IMR-90 (cell line): Measurements from ENCODE around the gene GSN. TPM values are rescaled to one million over a fixed set of nuclear protein-coding genes. Genes with fewer than 3 reads are reported as not detected.

Experiments used
- ATAC-seq: fragments of 200-7000 bp; cut with Tn5 transposase; 2 replicates; pipeline ENCODE4 v1.9.1; 2020; ENCODE audit warnings: low read depth, mild to moderate bottlenecking, moderate library complexity
- BruUV-seq: library from RNA; stranded (reverse); fragments of 400-500 nt; replicated peaks from 2 replicates; lab custom pipeline; 2021; lab: Mats Ljungman, UMichigan
- CTCF ChIA-PET: fragments of 300-600 bp; formaldehyde crosslinking; extraction: SDS; loops from one replicate; lab custom pipeline; 2021; ENCODE audit warnings: antibody characterized with exemption; lab: Yijun Ruan, JAX
- POLR2A ChIA-PET: fragments of 300-600 bp; sonication (Branson Sonifier 250); formaldehyde crosslinking; loops from one replicate; lab custom pipeline; 2022; ENCODE audit warnings: antibody characterized with exemption; ENCODE audit not compliant: unreplicated experiment; lab: Charles Lee
- DNase-seq: peaks from one replicate; pipeline ENCODE4 v3.0.0; 2013
- H2AFZ ChIP-seq: replicated peaks from 2 replicates; pipeline ENCODE3; 2013; ENCODE audit warnings: low read length, mild to moderate bottlenecking; ENCODE audit not compliant: poor library complexity
- H2AK5ac ChIP-seq: 2 replicates; pipeline ENCODE4 v1.6.1; 2013; ENCODE audit warnings: low read depth, low read length, inconsistent platforms
- H2AK9ac ChIP-seq: replicated peaks from 2 replicates; pipeline ENCODE3; 2013; ENCODE audit warnings: mild to moderate bottlenecking, low read depth, low read length, moderate library complexity; ENCODE audit not compliant: poor library complexity
- H2BK120ac ChIP-seq: 2 replicates; pipeline ENCODE4 v1.6.1; 2013; ENCODE audit warnings: low read depth, low read length, inconsistent platforms
- H2BK15ac ChIP-seq: 3 replicates; pipeline ENCODE4 v1.6.1; 2013; ENCODE audit warnings: low read depth, low read length, inconsistent platforms
- H2BK20ac ChIP-seq: 2 replicates; pipeline ENCODE4 v1.6.1; 2013; ENCODE audit warnings: low read depth, mild to moderate bottlenecking, inconsistent platforms, low read length, moderate library complexity
- H2BK5ac ChIP-seq: 2 replicates; pipeline ENCODE4 v1.6.1; 2013; ENCODE audit warnings: mild to moderate bottlenecking, low read depth, low read length, inconsistent platforms; ENCODE audit not compliant: poor library complexity, severe bottlenecking
- H3K14ac ChIP-seq: replicated peaks from 2 replicates; pipeline ENCODE4 v1.6.1; 2013; ENCODE audit warnings: low read depth, low read length, inconsistent platforms
- H3K18ac ChIP-seq: 2 replicates; pipeline ENCODE4 v1.6.1; 2013; ENCODE audit warnings: low read depth, low read length, control low read depth
- H3K23ac ChIP-seq: 2 replicates; pipeline ENCODE4 v1.6.1; 2013; ENCODE audit warnings: low read depth, low read length, inconsistent platforms
- H3K27ac ChIP-seq: 2 replicates; pipeline ENCODE4 v1.5.1; 2013; ENCODE audit warnings: mild to moderate bottlenecking, control low read depth, low read length; ENCODE audit not compliant: insufficient read depth
- H3K27me3 ChIP-seq: 2 replicates; pipeline ENCODE4 v1.6.1; 2013; ENCODE audit warnings: low read length; ENCODE audit not compliant: control insufficient read depth, insufficient read depth
- H3K36me3 ChIP-seq: 2 replicates; pipeline ENCODE4 v1.6.1; 2013; ENCODE audit warnings: low read length, mixed read lengths; ENCODE audit not compliant: control insufficient read depth, insufficient read depth
- H3K4ac ChIP-seq: 2 replicates; pipeline ENCODE4 v1.6.1; 2013; ENCODE audit warnings: low read depth, low read length, inconsistent platforms
- H3K4me1 ChIP-seq: 2 replicates; pipeline ENCODE4 v1.6.1; 2013; ENCODE audit warnings: low read length, mixed read lengths; ENCODE audit not compliant: control insufficient read depth, insufficient read depth
- H3K4me2 ChIP-seq: 2 replicates; pipeline ENCODE4 v1.6.1; 2013; ENCODE audit warnings: low read depth, mild to moderate bottlenecking, control low read depth, low read length, moderate library complexity
- H3K4me3 ChIP-seq: 2 replicates; pipeline ENCODE4 v1.5.1; 2013; ENCODE audit warnings: low read depth, mild to moderate bottlenecking, control low read depth, low read length, moderate library complexity; ENCODE audit not compliant: insufficient read depth
- H3K56ac ChIP-seq: 2 replicates; pipeline ENCODE4 v1.6.1; 2013; ENCODE audit warnings: low read length, inconsistent platforms; ENCODE audit not compliant: insufficient read depth; ENCODE audit errors: extremely low read depth
- H3K79me1 ChIP-seq, 2 experiments: 2 replicates each; pipeline ENCODE4 v1.6.1; 2013; ENCODE audit warnings: low read length in 2 of 2, inconsistent platforms in 1 of 2, low read depth in 1 of 2
- H3K9ac ChIP-seq: 2 replicates; pipeline ENCODE4 v1.6.1; 2013; ENCODE audit warnings: low read depth, low read length, control low read depth
- H3K9me1 ChIP-seq: 2 replicates; pipeline ENCODE4 v1.6.1; 2013; ENCODE audit warnings: low read length, inconsistent platforms; ENCODE audit not compliant: insufficient read depth
- H3K9me3 ChIP-seq: 2 replicates; pipeline ENCODE4 v1.6.1; 2013; ENCODE audit warnings: low read length; ENCODE audit not compliant: control insufficient read depth, insufficient read depth
- H4K20me1 ChIP-seq: 2 replicates; pipeline ENCODE4 v1.6.1; 2013; ENCODE audit warnings: low read length, inconsistent platforms; ENCODE audit not compliant: insufficient read depth
- H4K5ac ChIP-seq: 2 replicates; pipeline ENCODE4 v1.6.1; 2013; ENCODE audit warnings: mild to moderate bottlenecking, low read depth, low read length, control low read depth
- H4K8ac ChIP-seq, 2 experiments: 2 replicates each; pipeline ENCODE4 v1.6.1; 2013; ENCODE audit warnings: low read depth in 2 of 2, low read length in 2 of 2, control low read depth in 1 of 2, inconsistent platforms in 1 of 2
- H4K91ac ChIP-seq: 2 replicates; pipeline ENCODE4 v1.6.1; 2013; ENCODE audit warnings: low read depth, low read length, inconsistent platforms; ENCODE audit not compliant: insufficient read depth
- BHLHE40 ChIP-seq: fragments of 150-350 bp; IDR thresholded peaks from 2 replicates; pipeline ENCODE4 v1.6.1; 2016; ENCODE audit warnings: mild to moderate bottlenecking, low read depth, low read length
- CEBPB ChIP-seq: IDR thresholded peaks from 2 replicates; pipeline ENCODE4 v1.6.1; 2012; ENCODE audit warnings: low read depth, low read length, improper control_type of control experiment
- CHD1 ChIP-seq: IDR thresholded peaks from 2 replicates; pipeline ENCODE4 v1.6.1; 2012; ENCODE audit warnings: low read depth, low read length, improper control_type of control experiment
- FOS ChIP-seq: fragments of 150-350 bp; IDR thresholded peaks from 2 replicates; pipeline ENCODE4 v1.6.1; 2016; ENCODE audit warnings: low read depth, low read length
- MAFK ChIP-seq: IDR thresholded peaks from 2 replicates; pipeline ENCODE4 v1.6.1; 2012; ENCODE audit warnings: low read depth, low read length, improper control_type of control experiment
- MAZ ChIP-seq: IDR thresholded peaks from 2 replicates; pipeline ENCODE4 v1.6.1; 2012; ENCODE audit warnings: low read depth, mild to moderate bottlenecking, low read length, improper control_type of control experiment, moderate library complexity, borderline replicate concordance
- MXI1 ChIP-seq: IDR thresholded peaks from 2 replicates; pipeline ENCODE4 v1.6.1; 2012; ENCODE audit warnings: low read depth, mild to moderate bottlenecking, low read length, moderate library complexity, borderline replicate concordance
- NFE2L2 ChIP-seq: fragments of 150-350 bp; IDR thresholded peaks from 2 replicates; pipeline ENCODE4 v1.6.1; 2016; ENCODE audit warnings: low read depth, mild to moderate bottlenecking, low read length
- POLR2A ChIP-seq: IDR thresholded peaks from 2 replicates; pipeline ENCODE4 v1.6.1; 2012; ENCODE audit warnings: mild to moderate bottlenecking, low read depth, low read length
- RAD21 ChIP-seq: IDR thresholded peaks from 2 replicates; pipeline ENCODE4 v1.6.1; 2012; ENCODE audit warnings: low read length, improper control_type of control experiment
- RCOR1 ChIP-seq: IDR thresholded peaks from 2 replicates; pipeline ENCODE4 v1.6.1; 2012; ENCODE audit warnings: mild to moderate bottlenecking, low read length, improper control_type of control experiment; ENCODE audit not compliant: insufficient replicate concordance
- RFX5 ChIP-seq: IDR thresholded peaks from 2 replicates; pipeline ENCODE4 v1.8.0; 2012; ENCODE audit warnings: low read depth, mild to moderate bottlenecking, low read length, moderate library complexity
- SMC3 ChIP-seq: fragments of 150-350 bp; IDR thresholded peaks from 2 replicates; pipeline ENCODE4 v1.6.1; 2016; ENCODE audit warnings: low read depth, mild to moderate bottlenecking, antibody characterized with exemption, low read length, moderate library complexity
- WGBS, 2 experiments: methylation state at CpG; one replicate each; pipeline versions ENCODE4 v1.1.5 to v1.1.7; 2013; ENCODE audit warnings: missing lambda C conversion rate in 2 of 2; ENCODE audit not compliant: insufficient read length in 1 of 2; ENCODE audit errors: extremely low coverage in 2 of 2; 5-methylcytosine and 5-hydroxymethylcytosine counted together
- dilution Hi-C: fragments of 300-500 bp; cut with HindIII; formaldehyde crosslinking; loops from one replicate; pipeline ENCODE4 v1.14.3; 2018; ENCODE audit warnings: low sequenced_read_pairs; ENCODE audit not compliant: unreplicated experiment
- in situ Hi-C: fragments of 300-500 bp; cut with MboI; formaldehyde crosslinking; loops from 3 replicates; pipeline ENCODE4 v1.14.3; 2019; ENCODE audit warnings: low sequenced_read_pairs, inconsistent platforms, mixed read lengths
- intact Hi-C: fragments of 100-400 bp; cut with micrococcal nuclease; formaldehyde crosslinking; loops from 2 replicates; pipeline ENCODE4 v1.10.0; 2022
- polyA plus RNA-seq, 3 experiments: library from polyadenylated mRNA; depleted of rRNA; stranded (reverse); fragments of >200 nt; gene quantifications; 2 replicates each; pipeline ENCODE4 v1.2.3, GENCODE V29; 2012; ENCODE audit warnings: low replicate concordance in 1 of 3
- total RNA-seq: library from RNA; depleted of rRNA; stranded (reverse); fragments of >200 nt; gene quantifications from 2 replicates; pipeline ENCODE4 v1.2.3, GENCODE V29; 2012
- TF ChIP-seq, protein P1 (sequence below): fragments of 150-350 bp; IDR thresholded peaks from 2 replicates; pipeline ENCODE4 v1.6.1; 2016; ENCODE audit warnings: low read depth, mild to moderate bottlenecking, low read length, moderate library complexity, borderline replicate concordance
- TF ChIP-seq, protein P2 (sequence below): fragments of 150-350 bp; IDR thresholded peaks from 2 replicates; pipeline ENCODE4 v1.6.1; 2017; ENCODE audit warnings: mild to moderate bottlenecking, antibody characterized with exemption, low read length, low read depth
- TF ChIP-seq, protein P3 (sequence below): conservative IDR thresholded peaks from 2 replicates; pipeline ENCODE4 v1.5.1; 2012; ENCODE audit warnings: mild to moderate bottlenecking, low read depth, low read length, improper control_type of control experiment

GSN gene
- total and polyA plus RNA-seq, 2 of the 4 experiments (the other 2 are of a cell fraction) = 495 to 547 TPM

DNA sequence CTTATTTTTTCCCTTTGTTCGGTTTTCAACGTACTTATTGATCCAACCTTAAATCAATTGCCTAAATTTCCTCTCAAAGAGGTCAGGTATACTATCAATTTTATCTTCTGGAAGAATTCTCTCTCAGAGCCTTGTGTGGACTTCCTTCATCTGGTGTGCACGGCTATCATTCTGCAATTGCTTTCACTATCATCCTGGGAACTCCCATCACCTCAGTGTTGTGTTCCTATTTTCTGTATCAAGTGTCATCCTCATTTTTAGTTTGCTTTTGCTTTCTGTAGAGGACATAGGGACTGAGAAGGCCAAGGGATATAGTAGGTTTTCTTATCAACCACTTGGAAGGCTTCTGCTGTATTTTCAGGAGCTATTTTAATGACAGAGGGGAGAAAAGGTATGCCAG, 90.8 kb downstream of the GSN start:
- H3K27ac ChIP-seq = no peak overlapping the region
- no peak overlapping the region for H3K9ac ChIP-seq
- in situ Hi-C loops = no loop called here

More for the DNA sequence above, 90.8 kb downstream of the GSN start:
- no peak for DNase-seq
- ChIA-PET POLR2A (no interaction called here), CTCF (interaction anchor here (1.1 kb wide), 1 partner anchor 14 kb away, joined by 3 read pairs; no protein-coding TSS in a partner anchor)
- no peak overlapping the region; the same call in 1 of the 2 replicates for H3K4me2 ChIP-seq
- peak overlapping the region; percentile 39 for H3K14ac ChIP-seq
- H3K9me3 ChIP-seq = no peaks in the 10 kb centered on the region
- dilution Hi-C loops = no loop called here
- peaks cover 21 to 59% of the 10 kb centered on the region in 2 experiments for H3K79me1 ChIP-seq
- WGBS, 2 experiments = 100% methylated on average over 1 of the region's 3 CpGs; no CpG with 5 or more reads in 1 of the 2 experiments
- peaks cover 16% of the 10 kb centered on the region for H3K4me1 ChIP-seq
- H2BK120ac ChIP-seq = peak overlapping the region; percentile 74
- H2BK20ac ChIP-seq = peak overlapping the region; percentile 19
- no peaks in the 10 kb centered on the region for H4K20me1 ChIP-seq
- no peak overlapping the region for H3K4me3 ChIP-seq
- H3K56ac ChIP-seq = no peak overlapping the region
- no peak overlapping the region for H2AK9ac ChIP-seq
- peak overlapping the region; percentile 85; the same call in 1 of the 2 replicates for H3K23ac ChIP-seq
- H3K27me3 ChIP-seq = no peaks in the 10 kb centered on the region
- TF ChIP-seq POLR2A (no peak), RCOR1 (no peak), CHD1 (no peak), FOS (no peak), MXI1 (no peak), BHLHE40 (no peak), NFE2L2 (no peak), SMC3 (no peak), MAZ (no peak), MAFK (no peak), RFX5 (no peak), CEBPB (no peak), RAD21 (no peak)
- TF ChIP-seq, protein P1, sequence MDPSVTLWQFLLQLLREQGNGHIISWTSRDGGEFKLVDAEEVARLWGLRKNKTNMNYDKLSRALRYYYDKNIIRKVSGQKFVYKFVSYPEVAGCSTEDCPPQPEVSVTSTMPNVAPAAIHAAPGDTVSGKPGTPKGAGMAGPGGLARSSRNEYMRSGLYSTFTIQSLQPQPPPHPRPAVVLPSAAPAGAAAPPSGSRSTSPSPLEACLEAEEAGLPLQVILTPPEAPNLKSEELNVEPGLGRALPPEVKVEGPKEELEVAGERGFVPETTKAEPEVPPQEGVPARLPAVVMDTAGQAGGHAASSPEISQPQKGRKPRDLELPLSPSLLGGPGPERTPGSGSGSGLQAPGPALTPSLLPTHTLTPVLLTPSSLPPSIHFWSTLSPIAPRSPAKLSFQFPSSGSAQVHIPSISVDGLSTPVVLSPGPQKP = no peak
- TF ChIP-seq, protein P2, sequence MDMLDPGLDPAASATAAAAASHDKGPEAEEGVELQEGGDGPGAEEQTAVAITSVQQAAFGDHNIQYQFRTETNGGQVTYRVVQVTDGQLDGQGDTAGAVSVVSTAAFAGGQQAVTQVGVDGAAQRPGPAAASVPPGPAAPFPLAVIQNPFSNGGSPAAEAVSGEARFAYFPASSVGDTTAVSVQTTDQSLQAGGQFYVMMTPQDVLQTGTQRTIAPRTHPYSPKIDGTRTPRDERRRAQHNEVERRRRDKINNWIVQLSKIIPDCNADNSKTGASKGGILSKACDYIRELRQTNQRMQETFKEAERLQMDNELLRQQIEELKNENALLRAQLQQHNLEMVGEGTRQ = no peak
- TF ChIP-seq, protein P3, sequence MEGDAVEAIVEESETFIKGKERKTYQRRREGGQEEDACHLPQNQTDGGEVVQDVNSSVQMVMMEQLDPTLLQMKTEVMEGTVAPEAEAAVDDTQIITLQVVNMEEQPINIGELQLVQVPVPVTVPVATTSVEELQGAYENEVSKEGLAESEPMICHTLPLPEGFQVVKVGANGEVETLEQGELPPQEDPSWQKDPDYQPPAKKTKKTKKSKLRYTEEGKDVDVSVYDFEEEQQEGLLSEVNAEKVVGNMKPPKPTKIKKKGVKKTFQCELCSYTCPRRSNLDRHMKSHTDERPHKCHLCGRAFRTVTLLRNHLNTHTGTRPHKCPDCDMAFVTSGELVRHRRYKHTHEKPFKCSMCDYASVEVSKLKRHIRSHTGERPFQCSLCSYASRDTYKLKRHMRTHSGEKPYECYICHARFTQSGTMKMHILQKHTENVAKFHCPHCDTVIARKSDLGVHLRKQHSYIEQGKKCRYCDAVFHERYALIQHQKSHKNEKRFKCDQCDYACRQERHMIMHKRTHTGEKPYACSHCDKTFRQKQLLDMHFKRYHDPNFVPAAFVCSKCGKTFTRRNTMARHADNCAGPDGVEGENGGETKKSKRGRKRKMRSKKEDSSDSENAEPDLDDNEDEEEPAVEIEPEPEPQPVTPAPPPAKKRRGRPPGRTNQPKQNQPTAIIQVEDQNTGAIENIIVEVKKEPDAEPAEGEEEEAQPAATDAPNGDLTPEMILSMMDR = no peak
- H4K5ac ChIP-seq = peak overlapping the region; percentile 75; the same call in 1 of the 2 replicates
- peak overlapping the region; percentile 64; the same call in 1 of the 2 replicates for H3K18ac ChIP-seq
- peak overlapping the region; percentile 28 for H3K4ac ChIP-seq
- peak overlapping the region; percentile 48; the same call in 1 of the 2 replicates for H2AK5ac ChIP-seq
- BruUV-seq = no TSS peak
- H4K91ac ChIP-seq = peak overlapping the region; percentile 46
- H4K8ac ChIP-seq = peak overlapping the region in 1 of 2 experiments; percentile 55; a peak in 1 of 4 replicates
- H2BK5ac ChIP-seq = peak overlapping the region; percentile 35
- H3K9me1 ChIP-seq = peaks cover 9% of the 10 kb centered on the region; the same call in 1 of the 2 replicates
- intact Hi-C loops = no loop called here
- no peak overlapping the region for H2AFZ ChIP-seq
- ATAC-seq = no peak
- H3K36me3 ChIP-seq = peaks cover 13% of the 10 kb centered on the region
- peak overlapping the region; percentile 71; the same call in 2 of the 3 replicates for H2BK15ac ChIP-seq
